GM21367 (cell line): ENCODE data around the gene UBAC1.
A peak's percentile ranks its signal among the peaks of the same experiment; 100 is the strongest.

Experiments
- ATAC-seq: cut with Tn5 transposase; IDR thresholded peaks from one replicate; pipeline ENCODE4 v1.9.1; 2021; ENCODE audit not compliant: unreplicated experiment

The UBAC1 gene

GRCh38 chr9:135961277-135961715 is at the start of gene UBAC1:
Gene UBAC1, minus strand, starts transcription at chr9:135961373. Its CDS starts 211 bp downstream, at chr9:135961162.
- ATAC-seq: peak; percentile 83

GRCh38 chr9:136010615-136011361 is 49.6 kb upstream of the UBAC1 start:
- no peak for ATAC-seq

- no peak for ATAC-seq
Observed at GRCh38 chr9:136010176-136010575, 49.0 kb upstream of the UBAC1 start.

- no peak for ATAC-seq
Observed at GRCh38 chr9:136009516-136009915, 48.3 kb upstream of the UBAC1 start.

- no peak for ATAC-seq
Observed at GRCh38 chr9:136008693-136008997, 47.5 kb upstream of the UBAC1 start.

GRCh38 chr9:136007934-136008692 is 46.9 kb upstream of the UBAC1 start:
- ATAC-seq: no peak

GRCh38 chr9:136007276-136007933 is 46.2 kb upstream of the UBAC1 start:
- ATAC-seq: no peak

GRCh38 chr9:136006169-136006568 is 45.0 kb upstream of the UBAC1 start:
- ATAC-seq: no peak

- no peak for ATAC-seq
Observed at GRCh38 chr9:136004712-136005111, 43.5 kb upstream of the UBAC1 start.

- ATAC-seq: no peak
Observed at GRCh38 chr9:136004219-136004618, 43.0 kb upstream of the UBAC1 start.

GRCh38 chr9:136003411-136004218 is 42.4 kb upstream of the UBAC1 start:
- ATAC-seq: no peak

- ATAC-seq: no peak
Observed at GRCh38 chr9:136002881-136003280, 41.7 kb upstream of the UBAC1 start.

GRCh38 chr9:136002215-136002614 is 41.0 kb upstream of the UBAC1 start:
- ATAC-seq: no peak

- ATAC-seq: no peak
Observed at GRCh38 chr9:136001231-136001630, 40.1 kb upstream of the UBAC1 start.

- ATAC-seq: no peak
Observed at GRCh38 chr9:135998410-135999071, 37.4 kb upstream of the UBAC1 start.

GRCh38 chr9:135998016-135998380 is 36.8 kb upstream of the UBAC1 start:
- no peak for ATAC-seq

GRCh38 chr9:135997090-135998015 is 36.2 kb upstream of the UBAC1 start:
- ATAC-seq: no peak

GRCh38 chr9:135995816-135996215 is 34.6 kb upstream of the UBAC1 start:
- ATAC-seq: no peak

- no peak for ATAC-seq
Observed at GRCh38 chr9:135994501-135995192, 33.5 kb upstream of the UBAC1 start.
